Lung (tissue), 12 donors: ENCODE results near the gene ADAM12. TPM values are rescaled to one million over a fixed set of nuclear protein-coding genes. Genes with fewer than 3 reads are reported as not detected.

Experiments used
- ATAC-seq: fragments of 200-7000 bp; cut with Tn5 transposase; one replicate; pipeline ENCODE4 v1.9.1; 2020; ENCODE audit warnings: moderate number of reproducible peaks; ENCODE audit not compliant: insufficient read depth, low FRiP score
- DNase-seq, 3 donors: peaks; one replicate each; pipeline ENCODE4 v3.0.0-alpha.2; 2013 to 2017
- H3K27ac ChIP-seq, 2 donors: one replicate each; pipeline ENCODE4 v1.5.1; 2013; ENCODE audit warnings: mild to moderate bottlenecking in 2 of 2, moderate library complexity in 2 of 2, control low read depth in 1 of 2, inconsistent platforms in 1 of 2, low read depth in 1 of 2, low read length in 1 of 2
- H3K27me3 ChIP-seq, 3 donors: one replicate each; pipeline ENCODE4 v1.5.1; 2013; ENCODE audit warnings: low read length in 2 of 3; ENCODE audit not compliant: control insufficient read depth in 3 of 3, insufficient read depth in 3 of 3
- H3K36me3 ChIP-seq, 4 donors: one replicate each; pipeline ENCODE4 v1.5.1; 2013; ENCODE audit warnings: low read length in 4 of 4, mild to moderate bottlenecking in 1 of 4, moderate library complexity in 1 of 4; ENCODE audit not compliant: control insufficient read depth in 4 of 4, insufficient read depth in 4 of 4
- H3K4me1 ChIP-seq, 5 donors: one replicate each; pipeline ENCODE4 v1.5.1; 2013; ENCODE audit warnings: low read length in 5 of 5, mild to moderate bottlenecking in 2 of 5, moderate library complexity in 1 of 5; ENCODE audit not compliant: control insufficient read depth in 5 of 5, insufficient read depth in 5 of 5
- H3K4me3 ChIP-seq: one replicate; pipeline ENCODE4 v1.5.1; 2013; ENCODE audit warnings: mild to moderate bottlenecking, control low read depth, moderate library complexity
- H3K9ac ChIP-seq, 2 donors: one replicate each; pipeline ENCODE4 v1.5.1; 2013; ENCODE audit warnings: low read length in 2 of 2, control low read depth in 1 of 2; ENCODE audit not compliant: insufficient read depth in 1 of 2
- H3K9me3 ChIP-seq, 4 donors: one replicate each; pipeline ENCODE4 v1.5.1; 2013; ENCODE audit warnings: low read length in 3 of 4, mild to moderate bottlenecking in 1 of 4, moderate library complexity in 1 of 4; ENCODE audit not compliant: control insufficient read depth in 4 of 4, insufficient read depth in 3 of 4
- WGBS, 2 donors: extraction: QIAGEN DNeasy Blood & Tissue Kit; methylation state at CpG; one replicate each; pipeline ENCODE4 v1.1.7; 2013; 5-methylcytosine and 5-hydroxymethylcytosine counted together
- polyA plus RNA-seq, 2 donors: library from polyadenylated mRNA; stranded (reverse); fragments of 200-250 nt; gene quantifications; one replicate each; pipeline ENCODE4 v1.2.1, GENCODE V29; 2013
- total RNA-seq, 2 donors: library from RNA; depleted of rRNA in 1 of 2; stranded (reverse); fragments of >200 nt in 1 of 2; gene quantifications; one replicate each; pipeline ENCODE4 v1.2.1, GENCODE V29; 2014 to 2021
- TF ChIP-seq, protein P1 (sequence below): IDR thresholded peaks from 2 replicates; pipeline ENCODE4 v1.5.1; 2012; ENCODE audit warnings: mild to moderate bottlenecking; ENCODE audit errors: control extremely low read depth, extremely low read depth
- donor health status: control.
- donor health status: control.
- donor health status: Bipolar disorder and iron deficiency.
- donor health status: healthy.
- donor health status: DM: yes; HTN: yes; CAD: no.

Gene ADAM12
- total and polyA plus RNA-seq, 4 donors: 0.16 to 5.8 (median 0.85) TPM

DNA sequence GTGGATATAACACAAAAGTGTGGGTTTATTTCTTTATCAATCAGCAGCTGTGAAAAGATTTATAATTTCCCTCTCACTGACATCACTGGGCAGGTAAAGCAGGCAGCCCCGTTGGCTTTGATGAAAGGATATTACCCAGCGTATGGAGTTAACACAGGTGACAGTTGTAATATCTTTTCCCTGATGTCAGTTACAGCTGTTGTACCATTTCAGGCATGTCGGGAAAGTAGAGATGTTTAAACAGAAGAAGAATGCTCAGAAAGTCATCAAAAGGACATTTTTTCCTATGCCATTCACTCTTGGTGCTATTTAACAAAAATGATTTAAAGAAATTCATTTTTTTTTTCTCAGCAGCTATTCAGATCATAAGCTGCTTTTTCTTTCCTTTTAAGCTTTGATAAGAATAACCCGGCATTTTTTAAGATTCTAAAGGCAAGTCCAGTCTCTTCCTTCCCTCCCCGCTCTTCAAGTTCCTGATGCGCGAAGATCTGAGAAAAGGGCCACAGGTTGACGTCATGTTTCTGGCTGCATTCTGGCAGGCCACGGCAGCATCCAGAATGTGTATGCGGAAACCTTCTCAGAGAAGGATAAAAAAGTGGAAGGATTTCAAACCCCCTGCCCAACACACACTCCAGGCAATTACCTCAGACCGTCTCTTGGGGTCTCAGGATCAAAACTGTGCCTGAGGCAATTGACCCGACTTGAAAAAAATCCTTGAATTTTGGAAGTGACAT lies 32.5 kb upstream of the ADAM12 start:
- no peaks in the 10 kb centered on the region for H3K4me1 ChIP-seq
- H3K9me3 ChIP-seq: peaks cover 0 to 22% (median 2%) of the 10 kb centered on the region in 4 donors
- no peak overlapping the region for H3K9ac ChIP-seq
- 76 to 84% methylated on average over 12 of the region's 12 CpGs for WGBS, 2 donors
- no peak for DNase-seq
- no peak overlapping the region for H3K27ac ChIP-seq
- H3K4me3 ChIP-seq: no peak overlapping the region
- H3K36me3 ChIP-seq: no peaks in the 10 kb centered on the region
- no peak for ATAC-seq
- no peaks in the 10 kb centered on the region for H3K27me3 ChIP-seq
- TF ChIP-seq, protein P1, sequence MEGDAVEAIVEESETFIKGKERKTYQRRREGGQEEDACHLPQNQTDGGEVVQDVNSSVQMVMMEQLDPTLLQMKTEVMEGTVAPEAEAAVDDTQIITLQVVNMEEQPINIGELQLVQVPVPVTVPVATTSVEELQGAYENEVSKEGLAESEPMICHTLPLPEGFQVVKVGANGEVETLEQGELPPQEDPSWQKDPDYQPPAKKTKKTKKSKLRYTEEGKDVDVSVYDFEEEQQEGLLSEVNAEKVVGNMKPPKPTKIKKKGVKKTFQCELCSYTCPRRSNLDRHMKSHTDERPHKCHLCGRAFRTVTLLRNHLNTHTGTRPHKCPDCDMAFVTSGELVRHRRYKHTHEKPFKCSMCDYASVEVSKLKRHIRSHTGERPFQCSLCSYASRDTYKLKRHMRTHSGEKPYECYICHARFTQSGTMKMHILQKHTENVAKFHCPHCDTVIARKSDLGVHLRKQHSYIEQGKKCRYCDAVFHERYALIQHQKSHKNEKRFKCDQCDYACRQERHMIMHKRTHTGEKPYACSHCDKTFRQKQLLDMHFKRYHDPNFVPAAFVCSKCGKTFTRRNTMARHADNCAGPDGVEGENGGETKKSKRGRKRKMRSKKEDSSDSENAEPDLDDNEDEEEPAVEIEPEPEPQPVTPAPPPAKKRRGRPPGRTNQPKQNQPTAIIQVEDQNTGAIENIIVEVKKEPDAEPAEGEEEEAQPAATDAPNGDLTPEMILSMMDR: no peak

DNA sequence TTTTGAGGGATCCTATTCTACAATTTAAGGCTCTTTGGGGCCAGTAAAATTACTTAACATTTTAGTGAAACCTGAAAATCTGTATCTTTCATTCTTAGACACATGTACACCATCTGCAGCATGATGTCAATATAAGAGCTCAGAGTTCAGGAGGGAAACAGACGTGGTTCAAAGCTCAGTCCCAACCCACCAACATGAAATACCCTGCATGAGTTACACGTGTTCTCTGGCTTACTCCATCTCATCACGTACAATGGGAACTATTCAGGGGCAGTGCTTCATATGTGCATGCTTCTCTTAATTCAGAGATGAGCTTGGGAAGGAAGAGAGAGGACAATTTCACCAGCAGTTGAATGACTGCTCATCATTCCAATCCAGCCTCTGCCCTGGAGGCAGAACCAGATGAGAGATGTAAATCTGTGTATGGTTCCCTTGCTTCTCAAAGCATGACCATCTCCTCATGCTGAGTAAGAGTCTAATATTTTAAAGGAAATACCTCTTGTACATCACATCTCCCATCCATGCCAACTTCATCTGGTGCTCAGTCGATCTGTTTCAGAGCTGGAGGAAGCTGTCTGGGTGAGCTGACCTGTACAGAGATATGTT lies 29.0 kb upstream of the ADAM12 start:
- TF ChIP-seq, protein P1: no peak
- DNase-seq (no peak), ATAC-seq (no peak)
- Histone ChIP-seq H3K27ac (no peak overlapping the region), H3K9ac (no peak overlapping the region), H3K4me1 (no peaks in the 10 kb centered on the region), H3K9me3 (peaks cover 0 to 10% (median under 1%) of the 10 kb centered on the region in 4 donors), H3K4me3 (no peak overlapping the region), H3K36me3 (no peaks in the 10 kb centered on the region), H3K27me3 (peaks cover 0 to 3% (median 0%) of the 10 kb centered on the region in 3 donors)
- WGBS, 2 donors: 84 to 85% methylated on average over 4 of the region's 4 CpGs

DNA sequence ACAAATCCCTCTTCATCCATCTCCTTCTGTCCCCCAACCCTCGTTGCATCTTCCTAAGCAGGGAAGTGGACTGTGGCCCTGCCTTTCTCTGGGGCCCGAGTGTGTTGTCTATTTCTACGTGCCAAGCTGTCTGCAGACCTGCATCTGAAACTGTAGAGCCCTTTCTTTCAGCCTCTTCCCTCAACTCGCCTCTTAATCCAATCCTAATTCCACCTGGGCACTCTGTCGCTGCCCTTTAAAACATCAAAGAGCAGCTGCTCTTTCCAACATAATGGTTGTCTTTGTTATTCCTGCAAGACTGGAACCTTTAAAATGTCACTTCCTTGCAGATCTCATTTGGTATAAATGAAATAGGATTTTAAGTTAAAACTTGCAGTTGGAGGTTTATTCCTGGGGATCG lies 21.5 kb upstream of the ADAM12 start:
- no peak overlapping the region for H3K27ac ChIP-seq
- 71 to 74% methylated on average over 6 of the region's 6 CpGs for WGBS, 2 donors
- H3K4me1 ChIP-seq: no peaks in the 10 kb centered on the region
- peaks cover 0 to 3% (median 0%) of the 10 kb centered on the region in 3 donors for H3K27me3 ChIP-seq
- H3K9me3 ChIP-seq: peaks cover 0 to 4% (median 0%) of the 10 kb centered on the region in 4 donors
- no peak for DNase-seq
- no peaks in the 10 kb centered on the region for H3K36me3 ChIP-seq
- no peak for ATAC-seq
- no peak overlapping the region for H3K9ac ChIP-seq
- TF ChIP-seq, protein P1: no peak
- no peak overlapping the region for H3K4me3 ChIP-seq
